Tibial nerve (tissue), 4 donors: ENCODE measurements around the gene VCAN. TPM values are rescaled to one million over a fixed set of nuclear protein-coding genes. Genes with fewer than 3 reads are reported as not detected.

Experiments used
- DNase-seq, 2 donors: peaks; one replicate each; pipeline ENCODE4 v3.0.0-alpha.2; 2019; ENCODE audit warnings: low spot score in 2 of 2
- H3K27ac ChIP-seq, 4 donors: fragments of 200-600 bp; sonication (generic) in 3 of 4; one replicate each; pipeline ENCODE4 v1.5.1; 2017 to 2019; ENCODE audit warnings: mild to moderate bottlenecking in 1 of 4
- H3K27me3 ChIP-seq, 2 donors: fragments of 200-600 bp; sonication (generic) in 1 of 2; one replicate each; pipeline versions ENCODE4 v1.5.1 to v1.6.0; 2017 to 2019
- H3K36me3 ChIP-seq, 3 donors: fragments of 200-600 bp; sonication (generic); one replicate each; pipeline ENCODE4 v1.5.1; 2018 to 2019
- H3K4me1 ChIP-seq, 4 donors: fragments of 200-600 bp; sonication (generic) in 3 of 4; one replicate each; pipeline ENCODE4 v1.5.1; 2017 to 2019
- H3K4me3 ChIP-seq, 4 donors: fragments of 200-600 bp; sonication (generic) in 3 of 4; one replicate each; pipeline ENCODE4 v1.5.1; 2017 to 2019; ENCODE audit warnings: mild to moderate bottlenecking in 1 of 4, moderate library complexity in 1 of 4
- H3K9me3 ChIP-seq, 4 donors: fragments of 200-600 bp; sonication (generic) in 3 of 4; one replicate each; pipeline ENCODE4 v1.5.1; 2017 to 2019
- EP300 ChIP-seq, 2 donors: sonication (generic); formaldehyde crosslinking; IDR thresholded peaks; one replicate each; pipeline ENCODE4 v1.6.1; 2017; ENCODE audit warnings: antibody characterized with exemption in 2 of 2, mild to moderate bottlenecking in 1 of 2
- POLR2A ChIP-seq, 2 donors: fragments of 450-650 bp; IDR thresholded peaks; one replicate each; pipeline ENCODE4 v1.6.1; 2017; ENCODE audit warnings: antibody characterized with exemption in 2 of 2, mild to moderate bottlenecking in 2 of 2, moderate library complexity in 2 of 2
- WGBS, 2 donors: methylation state at CpG; one replicate each; pipeline ENCODE4 v1.1.5; 2018; 5-methylcytosine and 5-hydroxymethylcytosine counted together
- total RNA-seq, 4 donors: library from RNA; depleted of rRNA; stranded (reverse); fragments of >200 nt; gene quantifications; one replicate each; pipeline ENCODE4 v1.1.0, GENCODE V29; 2016
- TF ChIP-seq, protein P1 (sequence below), 5 experiments: fragments of 200-600 bp in 3 of 5; fragments of 450-650 bp in 2 of 5; sonication (generic) in 3 of 5; IDR thresholded peaks; one replicate each; pipeline ENCODE4 v1.5.1; 2016 to 2019; ENCODE audit warnings: antibody characterized with exemption in 5 of 5, mild to moderate bottlenecking in 3 of 5, moderate library complexity in 2 of 5

VCAN gene
- total RNA-seq, 4 donors from 2014 or later = 45.7 to 145 (median 65.4) TPM

DNA sequence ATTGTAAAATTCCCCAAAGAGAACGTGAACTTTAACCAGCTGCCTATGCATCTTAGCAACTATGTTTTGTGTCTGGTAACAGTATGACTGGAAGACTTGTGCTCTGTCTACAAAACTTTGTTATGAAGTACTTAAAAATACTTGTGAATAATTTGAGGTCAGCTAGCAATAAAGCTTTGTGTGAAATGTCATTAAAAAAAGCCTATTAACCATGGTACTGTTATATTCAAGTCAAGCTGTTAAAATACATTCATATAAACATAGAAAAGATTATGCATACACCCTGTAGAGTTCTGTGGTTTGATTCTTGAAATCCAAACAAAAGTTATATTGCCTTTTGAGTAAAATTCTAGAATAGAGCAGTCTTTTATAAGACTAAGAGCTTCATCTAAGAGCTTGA lies 60.1 kb downstream of the VCAN start:
- TF ChIP-seq, protein P1, sequence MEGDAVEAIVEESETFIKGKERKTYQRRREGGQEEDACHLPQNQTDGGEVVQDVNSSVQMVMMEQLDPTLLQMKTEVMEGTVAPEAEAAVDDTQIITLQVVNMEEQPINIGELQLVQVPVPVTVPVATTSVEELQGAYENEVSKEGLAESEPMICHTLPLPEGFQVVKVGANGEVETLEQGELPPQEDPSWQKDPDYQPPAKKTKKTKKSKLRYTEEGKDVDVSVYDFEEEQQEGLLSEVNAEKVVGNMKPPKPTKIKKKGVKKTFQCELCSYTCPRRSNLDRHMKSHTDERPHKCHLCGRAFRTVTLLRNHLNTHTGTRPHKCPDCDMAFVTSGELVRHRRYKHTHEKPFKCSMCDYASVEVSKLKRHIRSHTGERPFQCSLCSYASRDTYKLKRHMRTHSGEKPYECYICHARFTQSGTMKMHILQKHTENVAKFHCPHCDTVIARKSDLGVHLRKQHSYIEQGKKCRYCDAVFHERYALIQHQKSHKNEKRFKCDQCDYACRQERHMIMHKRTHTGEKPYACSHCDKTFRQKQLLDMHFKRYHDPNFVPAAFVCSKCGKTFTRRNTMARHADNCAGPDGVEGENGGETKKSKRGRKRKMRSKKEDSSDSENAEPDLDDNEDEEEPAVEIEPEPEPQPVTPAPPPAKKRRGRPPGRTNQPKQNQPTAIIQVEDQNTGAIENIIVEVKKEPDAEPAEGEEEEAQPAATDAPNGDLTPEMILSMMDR (IDR thresholded peaks at IDR 0.05) = no peak
- TF ChIP-seq EP300 (IDR thresholded peaks at IDR 0.05) (no peak), POLR2A (IDR thresholded peaks at IDR 0.05) (no peak)
- no peak overlapping the region for H3K4me3 ChIP-seq
- H3K4me1 ChIP-seq = no peaks in the 10 kb centered on the region
- 36 to 51% methylated on average over 1 of the region's 1 CpG for WGBS, 2 donors
- no peak overlapping the region for H3K27ac ChIP-seq
- H3K36me3 ChIP-seq = no peaks in the 10 kb centered on the region
- DNase-seq = no peak
- H3K27me3 ChIP-seq = no peaks in the 10 kb centered on the region
- H3K9me3 ChIP-seq = no peaks in the 10 kb centered on the region

DNA sequence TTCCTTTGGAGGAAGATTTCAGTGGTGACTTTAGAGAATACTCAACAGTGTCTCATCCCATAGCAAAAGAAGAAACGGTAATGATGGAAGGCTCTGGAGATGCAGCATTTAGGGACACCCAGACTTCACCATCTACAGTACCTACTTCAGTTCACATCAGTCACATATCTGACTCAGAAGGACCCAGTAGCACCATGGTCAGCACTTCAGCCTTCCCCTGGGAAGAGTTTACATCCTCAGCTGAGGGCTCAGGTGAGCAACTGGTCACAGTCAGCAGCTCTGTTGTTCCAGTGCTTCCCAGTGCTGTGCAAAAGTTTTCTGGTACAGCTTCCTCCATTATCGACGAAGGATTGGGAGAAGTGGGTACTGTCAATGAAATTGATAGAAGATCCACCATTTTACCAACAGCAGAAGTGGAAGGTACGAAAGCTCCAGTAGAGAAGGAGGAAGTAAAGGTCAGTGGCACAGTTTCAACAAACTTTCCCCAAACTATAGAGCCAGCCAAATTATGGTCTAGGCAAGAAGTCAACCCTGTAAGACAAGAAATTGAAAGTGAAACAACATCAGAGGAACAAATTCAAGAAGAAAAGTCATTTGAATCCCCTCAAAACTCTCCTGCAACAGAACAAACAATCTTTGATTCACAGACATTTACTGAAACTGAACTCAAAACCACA lies 67.4 kb downstream of the VCAN start:
- Histone ChIP-seq H3K36me3 (peaks cover 0 to 7% (median 0%) of the 10 kb centered on the region in 3 donors), H3K27ac (no peak overlapping the region), H3K4me3 (no peak overlapping the region), H3K4me1 (no peaks in the 10 kb centered on the region), H3K27me3 (no peaks in the 10 kb centered on the region), H3K9me3 (no peaks in the 10 kb centered on the region)
- DNase-seq = no peak
- 83 to 87% methylated on average over 4 of the region's 4 CpGs for WGBS, 2 donors
- TF ChIP-seq, protein P1 (IDR thresholded peaks at IDR 0.05) = no peak
- TF ChIP-seq POLR2A (IDR thresholded peaks at IDR 0.05) (no peak), EP300 (IDR thresholded peaks at IDR 0.05) (no peak)

DNA sequence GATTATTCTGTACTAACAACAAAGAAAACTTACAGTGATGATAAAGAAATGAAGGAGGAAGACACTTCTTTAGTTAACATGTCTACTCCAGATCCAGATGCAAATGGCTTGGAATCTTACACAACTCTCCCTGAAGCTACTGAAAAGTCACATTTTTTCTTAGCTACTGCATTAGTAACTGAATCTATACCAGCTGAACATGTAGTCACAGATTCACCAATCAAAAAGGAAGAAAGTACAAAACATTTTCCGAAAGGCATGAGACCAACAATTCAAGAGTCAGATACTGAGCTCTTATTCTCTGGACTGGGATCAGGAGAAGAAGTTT lies 67.9 kb downstream of the VCAN start:
- H3K9me3 ChIP-seq = no peaks in the 10 kb centered on the region
- TF ChIP-seq, protein P1 (IDR thresholded peaks at IDR 0.05) = no peak
- TF ChIP-seq EP300 (IDR thresholded peaks at IDR 0.05) (no peak), POLR2A (IDR thresholded peaks at IDR 0.05) (no peak)
- no peaks in the 10 kb centered on the region for H3K27me3 ChIP-seq
- H3K36me3 ChIP-seq = peaks cover 0 to 7% (median 0%) of the 10 kb centered on the region in 3 donors
- H3K27ac ChIP-seq = no peak overlapping the region
- no peak overlapping the region for H3K4me3 ChIP-seq
- DNase-seq = no peak
- no peaks in the 10 kb centered on the region for H3K4me1 ChIP-seq
- WGBS, 2 donors = 95 to 96% methylated on average over 1 of the region's 1 CpG

DNA sequence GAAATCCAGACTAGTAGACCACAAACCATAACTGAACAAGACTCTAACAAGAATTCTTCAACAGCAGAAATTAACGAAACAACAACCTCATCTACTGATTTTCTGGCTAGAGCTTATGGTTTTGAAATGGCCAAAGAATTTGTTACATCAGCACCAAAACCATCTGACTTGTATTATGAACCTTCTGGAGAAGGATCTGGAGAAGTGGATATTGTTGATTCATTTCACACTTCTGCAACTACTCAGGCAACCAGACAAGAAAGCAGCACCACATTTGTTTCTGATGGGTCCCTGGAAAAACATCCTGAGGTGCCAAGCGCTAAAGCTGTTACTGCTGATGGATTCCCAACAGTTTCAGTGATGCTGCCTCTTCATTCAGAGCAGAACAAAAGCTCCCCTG lies 68.6 kb downstream of the VCAN start:
- TF ChIP-seq, protein P1 (IDR thresholded peaks at IDR 0.05) = no peak
- no peak for TF ChIP-seq EP300 (IDR thresholded peaks at IDR 0.05)
- H3K27ac ChIP-seq = no peak overlapping the region
- no peak overlapping the region for H3K4me3 ChIP-seq
- DNase-seq = no peak
- WGBS, 2 donors = 80 to 95% methylated on average over 2 of the region's 2 CpGs
- no peaks in the 10 kb centered on the region for H3K27me3 ChIP-seq
- H3K36me3 ChIP-seq = peaks cover 0 to 7% (median 0%) of the 10 kb centered on the region in 3 donors
- H3K4me1 ChIP-seq = no peaks in the 10 kb centered on the region
- H3K9me3 ChIP-seq = no peaks in the 10 kb centered on the region

DNA sequence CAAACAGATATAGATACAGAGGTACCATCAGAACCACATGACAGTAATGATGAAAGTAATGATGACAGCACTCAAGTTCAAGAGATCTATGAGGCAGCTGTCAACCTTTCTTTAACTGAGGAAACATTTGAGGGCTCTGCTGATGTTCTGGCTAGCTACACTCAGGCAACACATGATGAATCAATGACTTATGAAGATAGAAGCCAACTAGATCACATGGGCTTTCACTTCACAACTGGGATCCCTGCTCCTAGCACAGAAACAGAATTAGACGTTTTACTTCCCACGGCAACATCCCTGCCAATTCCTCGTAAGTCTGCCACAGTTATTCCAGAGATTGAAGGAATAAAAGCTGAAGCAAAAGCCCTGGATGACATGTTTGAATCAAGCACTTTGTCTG lies 69.2 kb downstream of the VCAN start:
- Histone ChIP-seq H3K4me1 (no peaks in the 10 kb centered on the region), H3K27me3 (no peaks in the 10 kb centered on the region), H3K4me3 (no peak overlapping the region), H3K36me3 (peaks cover 0 to 7% (median 0%) of the 10 kb centered on the region in 3 donors), H3K9me3 (no peaks in the 10 kb centered on the region), H3K27ac (no peak overlapping the region)
- TF ChIP-seq POLR2A (IDR thresholded peaks at IDR 0.05) = no peak
- WGBS, 2 donors = 77 to 83% methylated on average over 3 of the region's 3 CpGs
- DNase-seq = no peak

DNA sequence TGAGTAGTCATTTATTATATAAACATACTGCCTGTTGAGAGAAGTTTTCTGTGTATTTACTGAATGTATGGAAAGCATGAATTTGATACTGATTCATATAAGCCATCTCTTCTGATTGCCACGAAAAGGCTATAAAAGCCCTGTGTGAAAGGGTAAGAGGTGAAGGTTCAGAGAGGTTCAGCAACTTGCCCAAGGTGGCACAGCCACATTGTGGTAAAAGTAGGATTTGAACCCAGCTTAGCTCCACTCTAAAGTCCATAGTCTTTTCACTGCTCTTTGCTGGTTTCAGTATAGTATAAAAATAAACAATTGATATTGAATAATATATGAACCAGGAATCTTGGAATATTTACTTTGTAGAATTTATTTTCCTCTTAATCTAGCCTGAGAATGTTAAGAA lies 71.3 kb downstream of the VCAN start:
- no peak for DNase-seq
- H3K27ac ChIP-seq = no peak overlapping the region
- peaks cover 0 to 12% (median 0%) of the 10 kb centered on the region in 3 donors for H3K36me3 ChIP-seq
- 66 to 77% methylated on average over 1 of the region's 1 CpG for WGBS, 2 donors
- H3K4me1 ChIP-seq = no peaks in the 10 kb centered on the region
- no peaks in the 10 kb centered on the region for H3K27me3 ChIP-seq
- TF ChIP-seq, protein P1 (IDR thresholded peaks at IDR 0.05) = no peak
- no peak for TF ChIP-seq POLR2A (IDR thresholded peaks at IDR 0.05)
- H3K4me3 ChIP-seq = no peak overlapping the region
- no peaks in the 10 kb centered on the region for H3K9me3 ChIP-seq
